Rectal smooth muscle tissue (tissue), 1 donor: ENCODE measurements around the gene TEX51.

ENCODE experiments used
- H3K27ac ChIP-seq: one replicate; pipeline ENCODE4 v1.7.0; 2013; ENCODE audit warnings: low read depth, low read length, inconsistent platforms
- H3K27me3 ChIP-seq: one replicate; pipeline ENCODE4 v1.7.0; 2013; ENCODE audit warnings: low read length; ENCODE audit not compliant: control insufficient read depth, insufficient read depth
- H3K36me3 ChIP-seq: one replicate; pipeline ENCODE4 v1.7.0; 2013; ENCODE audit warnings: low read length; ENCODE audit not compliant: control insufficient read depth, insufficient read depth
- H3K4me1 ChIP-seq: one replicate; pipeline ENCODE4 v1.7.0; 2013; ENCODE audit warnings: low read length; ENCODE audit not compliant: control insufficient read depth, insufficient read depth
- H3K4me3 ChIP-seq: one replicate; pipeline ENCODE4 v1.7.0; 2013; ENCODE audit warnings: low read length
- H3K9ac ChIP-seq: one replicate; pipeline ENCODE4 v1.7.0; 2013; ENCODE audit warnings: low read length

The TEX51 gene

DNA sequence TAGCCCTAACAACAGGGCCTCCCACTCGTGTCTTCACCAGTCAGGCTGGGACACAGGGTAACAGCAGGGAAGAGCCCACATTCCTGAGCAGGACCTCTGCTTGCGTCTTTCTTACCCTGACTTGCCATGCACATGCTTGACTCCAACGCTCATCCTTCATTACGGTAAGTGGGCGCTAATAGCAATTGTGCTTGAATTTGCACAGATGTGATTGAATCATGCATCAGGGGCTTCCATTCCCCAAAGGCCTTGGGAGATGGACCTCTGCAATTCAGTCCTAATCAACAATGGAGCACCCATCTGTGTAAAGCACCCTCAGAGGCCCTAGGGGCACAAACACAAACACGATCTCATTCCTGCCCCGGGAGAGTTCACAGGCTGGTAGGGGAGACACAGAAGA, 13.5 kb downstream of the TEX51 start:
- Histone ChIP-seq H3K27me3 (no peaks in the 10 kb centered on the region), H3K27ac (no peak overlapping the region), H3K4me3 (no peak overlapping the region), H3K9ac (no peak overlapping the region), H3K36me3 (no peaks in the 10 kb centered on the region), H3K4me1 (peaks cover 8% of the 10 kb centered on the region)

DNA sequence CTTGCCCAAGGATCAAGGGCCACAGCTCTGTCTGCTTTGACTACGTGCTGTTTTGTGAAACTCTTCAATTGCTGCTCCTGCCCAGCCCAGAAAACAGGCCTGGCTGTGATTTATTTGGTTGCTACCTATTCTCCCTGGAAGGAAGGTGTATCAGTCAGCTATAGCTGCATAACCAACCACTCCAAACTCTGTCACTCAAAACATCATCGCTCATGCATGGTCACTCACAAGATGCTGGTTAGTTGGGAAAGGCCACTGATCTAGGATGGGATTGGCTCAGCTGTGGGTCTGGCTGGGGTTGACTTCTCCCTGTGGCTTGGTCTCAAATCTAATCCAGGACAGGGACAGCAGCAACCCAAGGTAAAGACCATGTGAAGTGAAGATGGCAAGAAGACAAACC, 14.6 kb downstream of the TEX51 start:
- Histone ChIP-seq H3K4me1 (peaks cover 8% of the 10 kb centered on the region), H3K27me3 (no peaks in the 10 kb centered on the region), H3K36me3 (no peaks in the 10 kb centered on the region), H3K27ac (no peak overlapping the region), H3K9ac (no peak overlapping the region), H3K4me3 (no peak overlapping the region)

DNA sequence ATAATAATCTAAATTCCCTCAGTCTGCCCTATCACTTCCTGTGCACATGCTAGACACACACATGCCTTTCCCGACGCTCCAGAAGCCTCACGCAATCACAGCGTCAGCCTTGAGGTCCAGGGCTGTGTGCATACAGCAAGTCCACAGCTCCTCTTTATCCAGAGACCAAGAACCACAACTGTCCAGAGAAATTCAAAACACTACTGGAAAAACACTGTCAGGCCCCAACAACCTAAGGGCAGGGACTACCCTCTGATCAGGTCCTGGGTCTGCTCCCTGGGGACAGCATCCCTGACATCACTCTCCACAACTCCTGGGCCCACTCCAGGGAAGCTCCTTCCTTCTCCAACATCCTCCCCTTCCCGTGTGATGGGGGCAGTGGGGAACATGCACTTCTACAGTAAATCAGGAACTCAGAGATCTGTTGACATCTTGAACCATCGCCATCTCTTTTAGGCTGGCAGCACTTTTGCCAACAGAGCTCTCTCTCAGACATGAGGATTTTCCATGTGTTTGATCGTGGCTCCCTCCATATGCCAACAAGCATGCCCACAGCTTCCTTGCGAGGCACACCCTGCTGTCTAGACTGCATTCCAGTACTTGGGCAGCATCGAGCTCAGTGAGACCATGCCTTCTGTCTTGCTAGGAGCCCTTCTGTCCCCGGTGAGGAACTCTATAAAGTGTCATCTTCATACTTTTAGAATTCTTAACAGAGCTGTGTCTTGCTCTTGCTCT, 15.4 kb downstream of the TEX51 start:
- H3K27ac ChIP-seq: no peak overlapping the region
- no peak overlapping the region for H3K9ac ChIP-seq
- H3K4me1 ChIP-seq: peaks cover under 1% of the 10 kb centered on the region
- no peaks in the 10 kb centered on the region for H3K36me3 ChIP-seq
- no peaks in the 10 kb centered on the region for H3K27me3 ChIP-seq
- H3K4me3 ChIP-seq: no peak overlapping the region

DNA sequence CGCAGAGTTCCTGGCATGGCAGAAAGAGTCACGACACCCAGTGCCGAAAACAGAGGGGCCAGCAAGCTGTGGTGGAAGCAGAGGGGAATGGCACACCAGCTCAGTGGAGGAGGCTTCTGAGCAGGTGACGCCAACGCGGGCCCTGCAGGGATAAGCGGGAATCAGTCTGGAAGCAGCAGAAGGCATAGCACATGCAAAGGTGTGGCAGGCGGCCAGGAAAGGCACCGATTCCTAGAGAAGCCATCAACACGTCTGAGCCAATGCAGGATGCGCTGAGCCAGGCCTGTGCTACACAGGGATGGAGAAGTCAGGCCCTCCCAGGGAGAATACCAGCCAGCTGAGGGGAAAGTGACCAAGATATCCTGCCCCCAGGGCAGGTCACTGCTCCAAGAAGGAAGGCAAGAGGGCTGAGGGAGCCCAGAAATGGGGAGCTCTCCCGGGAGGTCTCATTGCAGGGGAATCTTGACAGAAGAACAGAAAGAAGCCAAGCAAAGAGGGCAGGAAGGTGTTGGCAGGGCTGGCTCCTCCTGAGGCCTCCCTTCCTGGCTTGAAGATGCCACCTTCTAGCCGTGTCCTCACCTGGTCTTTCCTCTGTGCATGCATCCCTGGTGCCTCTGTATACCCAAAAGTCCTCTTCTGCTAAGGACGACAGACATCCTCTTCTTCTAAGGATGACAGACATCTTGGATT, 16.3 kb downstream of the TEX51 start:
- no peak overlapping the region for H3K9ac ChIP-seq
- H3K4me3 ChIP-seq: no peak overlapping the region
- no peaks in the 10 kb centered on the region for H3K36me3 ChIP-seq
- no peaks in the 10 kb centered on the region for H3K4me1 ChIP-seq
- H3K27ac ChIP-seq: no peak overlapping the region
- no peaks in the 10 kb centered on the region for H3K27me3 ChIP-seq

DNA sequence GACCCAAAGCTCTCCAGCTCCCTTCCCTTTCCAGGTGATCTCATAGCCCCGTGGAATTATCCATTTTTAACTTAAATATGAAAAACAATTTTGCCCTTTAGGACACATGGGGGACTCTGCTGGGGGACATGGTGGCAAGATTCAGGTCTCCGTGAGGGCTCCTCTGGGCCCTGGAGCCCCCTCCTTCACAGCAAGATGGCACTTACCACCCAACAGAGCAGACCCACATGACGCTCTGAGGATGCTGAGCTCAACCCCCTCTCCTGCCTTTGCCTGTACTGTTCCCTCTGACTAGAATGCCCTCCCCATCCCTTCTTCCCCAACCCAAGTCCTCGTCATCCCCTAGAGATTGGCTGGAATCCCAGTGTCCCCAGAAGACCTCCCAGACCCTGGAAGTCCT, 17.2 kb downstream of the TEX51 start:
- no peak overlapping the region for H3K4me3 ChIP-seq
- H3K4me1 ChIP-seq: no peaks in the 10 kb centered on the region
- no peak overlapping the region for H3K9ac ChIP-seq
- H3K27ac ChIP-seq: no peak overlapping the region
- no peaks in the 10 kb centered on the region for H3K27me3 ChIP-seq
- no peaks in the 10 kb centered on the region for H3K36me3 ChIP-seq

DNA sequence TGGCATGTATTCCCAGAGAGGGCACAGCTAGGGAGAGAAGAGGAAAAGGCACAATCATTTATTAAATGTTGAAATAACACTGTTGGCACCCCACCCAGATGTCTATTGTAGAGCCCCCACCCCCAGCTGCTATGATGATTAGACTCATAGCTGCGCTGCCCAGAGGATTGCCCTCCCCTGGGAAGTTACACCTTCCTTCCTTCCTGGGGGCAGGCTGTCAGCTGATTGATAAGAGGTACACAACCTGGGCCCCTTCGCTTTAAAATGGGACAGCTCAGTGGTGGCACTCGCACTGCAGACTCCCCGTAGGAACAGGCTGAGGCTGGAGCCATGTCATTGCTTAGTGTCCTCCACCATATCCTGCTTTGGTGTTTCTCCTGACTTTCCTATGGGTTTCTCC, 18.1 kb downstream of the TEX51 start:
- Histone ChIP-seq H3K36me3 (no peaks in the 10 kb centered on the region), H3K27ac (no peak overlapping the region), H3K9ac (no peak overlapping the region), H3K4me1 (no peaks in the 10 kb centered on the region), H3K27me3 (no peaks in the 10 kb centered on the region), H3K4me3 (no peak overlapping the region)

DNA sequence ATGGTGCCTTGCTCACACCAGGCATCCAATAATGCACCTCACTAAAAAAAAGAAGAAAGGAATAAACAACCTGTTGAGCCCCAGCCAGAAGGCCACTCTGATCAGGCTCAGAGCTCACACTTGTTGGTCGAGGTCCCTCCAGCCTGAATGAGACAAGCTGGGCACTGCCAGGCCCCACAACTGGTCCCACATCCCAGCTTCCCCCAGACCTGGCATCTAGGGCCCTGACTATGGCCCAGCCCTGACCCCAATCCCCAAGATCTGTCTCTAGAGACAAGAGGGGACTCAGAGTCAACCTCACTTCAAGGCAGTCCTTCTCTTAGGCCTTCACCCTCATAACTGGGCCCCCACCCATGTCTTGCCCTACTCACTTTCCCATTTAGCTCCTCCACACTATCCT, 22.4 kb downstream of the TEX51 start:
- Histone ChIP-seq H3K4me1 (no peaks in the 10 kb centered on the region), H3K27ac (no peak overlapping the region), H3K4me3 (no peak overlapping the region), H3K9ac (no peak overlapping the region), H3K36me3 (no peaks in the 10 kb centered on the region), H3K27me3 (no peaks in the 10 kb centered on the region)

DNA sequence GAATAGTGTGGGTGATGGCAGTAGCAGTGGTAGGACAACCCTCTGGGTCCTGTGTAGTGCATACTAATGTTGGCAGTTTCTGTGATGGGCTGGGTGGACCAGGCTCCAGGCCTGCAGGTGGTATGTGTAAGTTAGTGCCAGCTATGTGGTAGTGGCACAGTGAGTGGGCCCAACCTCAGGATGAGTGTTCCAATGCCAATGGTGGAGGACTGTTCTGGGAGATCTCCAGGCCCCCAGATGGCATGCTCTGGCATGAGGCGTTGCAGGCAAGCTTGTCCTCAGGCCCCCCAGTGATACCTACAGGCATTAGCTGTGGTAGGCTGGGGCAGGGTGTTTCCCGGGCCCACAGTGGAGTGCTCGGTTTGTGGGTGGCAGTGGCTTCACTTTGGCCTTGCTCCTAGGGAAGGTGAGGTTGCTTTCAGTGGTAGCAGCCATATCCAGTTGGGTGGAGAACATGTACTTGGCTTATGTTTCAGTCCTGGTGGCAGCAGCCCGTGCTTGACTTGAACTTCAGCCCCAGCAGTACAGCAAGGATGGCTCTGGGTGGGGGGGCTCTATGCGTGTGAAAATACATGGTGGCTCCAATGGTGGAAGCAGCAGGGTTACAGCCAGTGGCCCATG, 32.4 kb downstream of the TEX51 start:
- no peaks in the 10 kb centered on the region for H3K27me3 ChIP-seq
- no peak overlapping the region for H3K27ac ChIP-seq
- no peak overlapping the region for H3K9ac ChIP-seq
- no peak overlapping the region for H3K4me3 ChIP-seq
- no peaks in the 10 kb centered on the region for H3K4me1 ChIP-seq
- H3K36me3 ChIP-seq: no peaks in the 10 kb centered on the region

DNA sequence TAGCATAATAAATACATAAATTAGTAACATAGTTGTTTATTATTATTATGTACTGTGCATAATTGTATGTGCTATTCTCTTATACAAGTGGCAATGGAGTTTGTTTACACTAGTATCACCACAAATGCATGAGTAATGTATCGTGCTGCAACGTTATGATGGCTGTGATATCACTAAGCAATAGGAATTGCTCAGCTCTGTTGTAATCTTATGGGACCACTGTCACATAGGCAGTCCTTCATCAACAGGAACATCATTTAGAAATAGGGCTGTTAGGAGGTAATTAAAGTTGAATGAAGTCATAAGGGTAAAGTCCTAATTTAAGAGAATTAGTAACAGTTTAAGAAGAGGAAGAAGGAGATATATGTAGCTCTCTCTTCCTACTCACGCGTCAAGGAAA, 33.8 kb downstream of the TEX51 start:
- Histone ChIP-seq H3K9ac (no peak overlapping the region), H3K27me3 (no peaks in the 10 kb centered on the region), H3K27ac (no peak overlapping the region), H3K4me1 (no peaks in the 10 kb centered on the region), H3K36me3 (no peaks in the 10 kb centered on the region), H3K4me3 (no peak overlapping the region)

DNA sequence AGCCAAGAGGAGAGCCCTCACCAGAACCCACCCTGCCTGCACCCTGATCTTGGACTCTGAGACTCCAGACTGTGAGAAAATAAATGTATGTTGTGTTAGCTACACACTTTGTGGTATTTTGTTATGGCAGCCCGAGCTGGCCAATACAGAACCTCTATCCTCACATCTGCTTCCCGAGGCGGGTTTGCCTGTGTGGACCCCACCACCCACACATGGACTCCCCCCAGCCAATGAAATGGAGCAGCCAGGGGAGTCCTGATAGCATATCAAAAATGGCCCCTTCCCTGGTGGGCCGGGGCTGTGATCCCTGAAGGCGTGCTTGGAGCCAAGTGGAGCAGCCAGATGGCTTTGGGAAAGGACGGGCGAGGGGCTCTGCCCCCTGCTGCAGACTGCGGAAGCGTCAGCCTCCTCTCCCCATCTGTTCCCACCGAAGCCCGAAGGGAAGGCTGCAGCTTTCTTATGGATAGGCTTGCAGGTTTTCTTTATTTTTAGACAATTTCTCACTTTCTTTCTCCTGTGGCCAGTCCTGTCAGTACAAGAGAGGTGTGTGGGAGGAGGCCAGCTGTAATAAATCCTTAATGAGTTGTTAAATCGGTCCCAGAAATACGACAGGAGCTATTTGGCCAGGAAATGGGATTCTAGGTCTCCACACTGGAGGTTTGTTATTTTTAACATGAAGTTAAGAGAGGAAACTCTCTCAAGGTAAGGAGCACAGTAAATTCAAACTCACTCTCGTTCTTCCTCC, 34.4 kb downstream of the TEX51 start:
- H3K27me3 ChIP-seq: peaks cover 2% of the 10 kb centered on the region

DNA sequence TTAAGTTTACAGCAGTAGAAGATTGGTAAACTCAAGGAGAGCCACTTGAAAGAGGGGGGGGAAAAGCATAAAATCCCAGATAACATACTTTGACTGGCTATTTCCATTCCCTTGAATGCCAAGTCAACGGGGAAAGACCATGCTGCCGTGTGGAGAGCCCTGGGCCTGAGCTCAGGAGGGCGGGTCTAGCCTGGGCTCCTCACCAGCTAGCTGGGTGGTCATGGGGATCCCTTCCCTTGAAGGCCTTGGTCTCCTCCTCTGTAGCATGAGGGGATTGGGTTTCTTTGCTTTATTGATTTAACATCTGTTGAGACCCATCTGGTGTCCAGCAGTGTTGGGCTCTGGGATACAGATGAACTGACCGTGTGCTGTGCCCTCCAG, 35.0 kb downstream of the TEX51 start:
- Histone ChIP-seq H3K4me1 (no peaks in the 10 kb centered on the region), H3K9ac (no peak overlapping the region), H3K4me3 (no peak overlapping the region), H3K36me3 (no peaks in the 10 kb centered on the region), H3K27ac (no peak overlapping the region), H3K27me3 (peaks cover 3% of the 10 kb centered on the region)

More for the DNA sequence above, 34.4 kb downstream of the TEX51 start:
- no peak overlapping the region for H3K4me3 ChIP-seq
- no peak overlapping the region for H3K27ac ChIP-seq
- no peak overlapping the region for H3K9ac ChIP-seq
- no peaks in the 10 kb centered on the region for H3K4me1 ChIP-seq
- no peaks in the 10 kb centered on the region for H3K36me3 ChIP-seq

DNA sequence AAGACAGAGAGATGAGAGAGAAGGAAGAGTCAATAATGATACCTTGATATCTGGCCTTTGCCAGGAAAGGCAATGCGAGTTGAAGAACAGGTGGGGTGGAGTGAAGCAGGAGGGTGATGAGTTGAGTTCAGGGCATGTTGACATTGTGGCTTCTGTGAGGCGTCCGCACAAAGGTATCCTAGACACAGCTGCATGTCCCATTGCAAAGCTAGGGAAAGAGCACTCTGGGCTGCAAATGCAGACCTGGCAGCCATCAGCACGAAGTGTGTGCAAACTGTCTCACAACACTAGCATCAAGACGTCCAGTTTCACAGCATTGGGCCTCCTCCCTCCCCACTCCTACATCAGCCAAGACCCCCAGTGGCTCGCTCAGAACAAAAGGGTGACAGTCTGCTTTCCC, 36.1 kb downstream of the TEX51 start:
- peaks cover 3% of the 10 kb centered on the region for H3K27me3 ChIP-seq
- H3K4me3 ChIP-seq: no peak overlapping the region
- no peaks in the 10 kb centered on the region for H3K36me3 ChIP-seq
- H3K27ac ChIP-seq: no peak overlapping the region
- H3K9ac ChIP-seq: no peak overlapping the region
- no peaks in the 10 kb centered on the region for H3K4me1 ChIP-seq
